NCI-H345 treated with DMSO at 0.1 percent for 48 hours (cell line): ENCODE measurements around the gene PGAP1.

ENCODE experiments used
- DNase-seq: peaks from one replicate; lab custom pipeline; 2025; ENCODE audit not compliant: unreplicated experiment; lab: John Stamatoyannopoulos, UW

The PGAP1 gene

DNA sequence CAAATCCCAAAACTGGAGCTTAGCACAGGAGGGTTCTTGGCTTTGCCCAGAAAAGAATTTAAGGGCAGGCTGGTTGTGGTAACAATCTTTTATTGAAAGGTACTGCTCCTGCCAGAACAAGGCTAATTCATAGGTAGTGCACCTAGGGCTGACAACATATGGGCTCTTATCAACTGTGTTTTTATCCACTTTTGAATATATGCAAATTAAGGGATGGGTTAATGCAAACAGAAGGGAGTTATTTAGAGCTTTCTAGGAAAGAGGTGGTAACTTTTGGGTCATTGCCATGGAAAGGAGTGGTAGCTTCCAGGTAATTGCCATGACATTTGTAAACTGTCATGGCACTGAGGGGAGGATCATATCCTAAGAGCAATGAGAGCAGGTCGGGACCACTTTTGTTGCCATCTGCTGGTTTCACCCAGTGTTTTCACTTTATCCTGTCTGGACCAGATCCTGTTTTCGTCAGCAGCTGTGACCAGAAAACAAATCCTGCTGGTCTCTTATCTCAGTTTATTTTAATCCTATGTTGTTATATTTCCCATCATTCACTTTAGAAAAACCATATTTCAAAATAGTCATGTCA lies 118.3 kb downstream of the PGAP1 start:
- no peak for DNase-seq

GRCh38 chr2:196804381-196804780 lies 122.1 kb downstream of the PGAP1 start:
- DNase-seq: no peak

- no peak for DNase-seq
Measured at GRCh38 chr2:196802401-196802800, 124.1 kb downstream of the PGAP1 start.

DNA sequence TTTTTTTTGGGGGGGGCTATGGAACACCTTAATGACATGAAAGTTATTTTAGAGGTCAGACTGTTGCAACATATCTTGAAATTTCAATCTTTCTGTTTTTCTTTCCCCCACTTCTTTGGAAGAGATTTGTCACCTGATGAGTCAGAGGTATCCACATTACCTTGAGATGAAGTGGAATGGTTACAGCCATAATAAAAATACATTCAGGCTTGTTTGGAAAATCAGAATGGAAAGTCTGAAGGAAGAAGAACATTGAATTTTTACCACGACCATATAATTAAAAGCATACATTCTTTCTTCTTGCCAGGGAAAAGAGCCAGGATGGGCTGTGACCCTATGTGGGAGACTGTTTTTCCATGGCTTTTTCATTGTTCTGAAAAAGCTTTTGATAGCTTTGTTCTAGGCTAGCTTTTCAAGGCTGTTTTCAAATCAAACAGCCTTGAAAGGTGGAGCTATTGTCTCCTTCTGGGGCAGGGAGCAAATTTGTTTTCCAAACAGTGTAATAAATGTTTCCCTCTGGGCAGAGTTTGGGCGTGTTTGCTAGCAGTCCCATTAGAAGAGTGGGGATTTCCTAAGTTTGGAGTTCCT lies 124.7 kb downstream of the PGAP1 start:
- DNase-seq: no peak

DNA sequence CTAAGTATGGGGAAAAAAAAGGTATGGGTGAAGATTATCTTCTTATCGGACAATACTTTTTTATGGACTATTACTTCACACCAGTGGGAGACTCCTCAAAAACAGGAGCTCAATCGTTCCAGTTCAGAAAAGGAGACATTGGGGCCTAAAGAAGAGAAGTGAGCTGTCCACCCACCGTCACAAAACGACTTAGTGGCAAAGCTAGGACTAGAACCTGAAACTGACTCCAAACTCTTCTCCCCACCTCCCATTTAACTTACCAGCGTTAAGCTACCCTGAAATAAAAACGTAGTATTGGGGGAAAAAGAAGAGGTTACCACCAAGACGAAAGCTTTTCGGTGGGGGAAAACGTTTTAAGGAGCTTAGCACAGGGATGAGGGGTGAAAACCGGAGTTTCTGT lies 127.5 kb downstream of the PGAP1 start:
- DNase-seq: no peak

DNA sequence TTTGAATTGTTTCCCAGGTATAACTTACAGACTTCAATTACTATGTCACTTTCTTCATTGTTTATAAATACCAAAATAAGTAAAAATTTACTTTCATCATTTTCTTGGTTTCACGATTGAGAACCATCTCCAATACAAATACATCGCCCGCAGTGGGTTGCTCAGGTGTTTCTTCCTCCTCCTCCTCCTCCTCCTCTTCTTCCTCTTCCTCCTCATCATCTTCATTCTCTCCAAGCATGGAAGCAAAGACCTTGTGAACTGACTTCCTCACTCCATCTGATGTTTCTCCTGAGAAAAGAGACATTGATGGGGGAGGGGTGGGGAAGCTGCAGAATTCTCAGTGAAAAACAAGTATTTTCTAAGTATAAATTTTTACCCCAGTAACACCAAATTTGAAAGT lies 133.6 kb downstream of the PGAP1 start:
- no peak for DNase-seq

DNA sequence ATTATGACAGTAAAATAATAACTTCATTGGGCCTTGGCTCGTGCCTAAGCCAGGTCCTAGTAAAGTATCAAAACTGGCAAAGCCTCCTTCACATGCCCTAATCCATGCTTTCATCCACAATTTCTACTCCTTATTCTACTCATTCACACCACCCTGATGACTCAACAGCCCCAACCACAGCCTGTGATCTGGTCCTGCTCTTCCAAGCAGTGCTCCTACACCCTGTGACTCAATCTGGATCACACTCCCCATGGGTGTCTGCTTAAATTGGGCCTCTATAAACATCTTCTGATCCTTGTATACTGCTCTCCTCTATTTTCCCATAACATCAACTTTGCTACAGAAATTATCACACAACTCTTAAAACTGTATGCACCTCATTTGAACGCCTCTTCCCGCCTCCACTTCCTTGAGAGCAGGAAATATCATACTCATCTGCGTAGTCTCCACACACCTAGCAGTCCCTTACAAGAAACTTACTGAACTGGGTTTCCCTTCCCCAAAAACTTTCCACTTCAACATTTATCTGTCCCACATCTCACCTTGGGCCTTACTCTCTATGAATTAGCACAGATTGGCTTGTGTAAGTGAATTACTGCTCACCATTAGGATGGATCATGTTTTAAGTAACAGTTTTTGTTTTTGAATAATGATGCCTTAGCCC lies 142.9 kb downstream of the PGAP1 start:
- no peak for DNase-seq
